ENCODE results near the gene GNG8.

DNA sequence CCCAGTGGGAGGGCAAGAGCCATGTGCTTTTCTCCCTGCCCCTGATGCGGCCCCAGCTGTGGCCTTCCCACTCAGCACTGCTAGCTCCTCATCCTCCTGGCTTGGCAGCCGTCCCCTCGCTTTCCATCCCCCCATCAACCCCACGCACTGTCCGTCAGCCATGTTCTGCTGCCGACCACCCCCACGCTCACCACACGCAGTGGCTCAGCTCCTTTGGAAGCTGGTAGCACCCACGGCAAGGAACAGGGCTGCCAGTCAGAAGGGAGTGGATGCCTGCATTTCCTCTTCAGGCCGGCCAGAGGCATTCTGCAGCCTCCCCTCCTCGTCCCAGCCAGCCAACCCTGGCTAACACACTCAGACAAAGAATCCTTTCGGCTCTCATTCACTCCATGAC, 28.6 kb downstream of the GNG8 start:
- TF ChIP-seq EP300 (IDR thresholded peaks at IDR 0.05): peak in 1 of 2 donors; percentile 73
- TF ChIP-seq POLR2A (IDR thresholded peaks at IDR 0.05): peak in 1 of 2 donors; percentile 23
